BJ (cell line): ENCODE data around the gene C19orf73. TPM values are rescaled to one million over a fixed set of nuclear protein-coding genes. Genes with fewer than 3 reads are reported as not detected.

Experiments used
- CTCF ChIA-PET: fragments of 350-600 bp; formaldehyde crosslinking; extraction: SDS; loops from one replicate; lab custom pipeline; 2021; ENCODE audit warnings: antibody characterized with exemption, inconsistent platforms; lab: Yijun Ruan, JAX
- POLR2A ChIA-PET: fragments of 300-600 bp; sonication (Branson Sonifier 250); formaldehyde crosslinking; extraction: SDS; loops from one replicate; lab custom pipeline; 2021; ENCODE audit warnings: antibody characterized with exemption; lab: Charles Lee
- DNase-seq: peaks from one replicate; pipeline ENCODE4 v3.0.0-alpha.2; 2011; ENCODE audit warnings: low read depth
- H3K27me3 ChIP-seq: 2 replicates; pipeline ENCODE4 v1.6.0; 2011; ENCODE audit warnings: low read length; ENCODE audit not compliant: control insufficient read depth, insufficient read depth
- H3K36me3 ChIP-seq: 2 replicates; pipeline ENCODE4 v1.5.1; 2011; ENCODE audit warnings: low read length; ENCODE audit not compliant: control insufficient read depth, insufficient read depth
- H3K4me3 ChIP-seq: 2 replicates; pipeline ENCODE4 v1.5.1; 2011; ENCODE audit warnings: low read depth, mild to moderate bottlenecking, control low read depth, low read length
- CTCF ChIP-seq: IDR thresholded peaks from 2 replicates; pipeline ENCODE4 v1.5.1; 2011; ENCODE audit warnings: low read depth, mild to moderate bottlenecking, control low read depth, inconsistent platforms, low read length, moderate library complexity; ENCODE audit not compliant: insufficient read depth
- polyA plus RNA-seq: library from polyadenylated mRNA; depleted of rRNA; stranded (reverse); fragments of >200 nt; gene quantifications from 2 replicates; pipeline ENCODE4 v1.2.3, GENCODE V29; 2011

The C19orf73 gene
- polyA plus RNA-seq, 1 experiment, result 0.94 TPM

GRCh38 chr19:49141352-49141751, 22.4 kb upstream of the C19orf73 start:
- no peaks in the 10 kb centered on the region for H3K36me3 ChIP-seq
- DNase-seq, result no peak
- H3K27me3 ChIP-seq, result no peaks in the 10 kb centered on the region
- ChIA-PET POLR2A (no interaction called here), CTCF (no interaction called here)
- H3K4me3 ChIP-seq, result no peak overlapping the region
- no peak for TF ChIP-seq CTCF

- Histone ChIP-seq H3K4me3 (no peak overlapping the region), H3K36me3 (no peaks in the 10 kb centered on the region), H3K27me3 (no peaks in the 10 kb centered on the region)
- ChIA-PET POLR2A (no interaction called here), CTCF (no interaction called here)
- no peak for DNase-seq
- no peak for TF ChIP-seq CTCF
Observed at GRCh38 chr19:49140951-49141350, 22.0 kb upstream of the C19orf73 start.

GRCh38 chr19:49136771-49137171, 17.8 kb upstream of the C19orf73 start:
- ChIA-PET POLR2A (interaction anchor here (0.5 kb wide), 1 partner anchor 9 kb away, joined by 3 read pairs; no protein-coding TSS in a partner anchor), CTCF (interaction anchor here (0.7 to 2.6 kb wide), 2 partner anchors 39 to 143 kb away, joined by 3 to 7 read pairs; partner anchors contain the start of gene RUVBL2)
- no peaks in the 10 kb centered on the region for H3K36me3 ChIP-seq
- no peak for DNase-seq
- no peak for TF ChIP-seq CTCF
- no peaks in the 10 kb centered on the region for H3K27me3 ChIP-seq
- no peak overlapping the region for H3K4me3 ChIP-seq

GRCh38 chr19:49135686-49136085, 16.7 kb upstream of the C19orf73 start:
- CTCF ChIA-PET, result interaction anchor here (0.6 to 2.6 kb wide), 3 partner anchors 15 to 72 kb away, joined by 3 to 7 read pairs (median 3); no protein-coding TSS in a partner anchor
- Histone ChIP-seq H3K36me3 (no peaks in the 10 kb centered on the region), H3K4me3 (no peak overlapping the region), H3K27me3 (no peaks in the 10 kb centered on the region)
- POLR2A ChIA-PET, result no interaction called here
- TF ChIP-seq CTCF, result no peak
- DNase-seq, result no peak

GRCh38 chr19:49133621-49134454, 14.9 kb upstream of the C19orf73 start:
- peak; percentile 30 for DNase-seq
- peak; percentile 36; the same call in 1 of the 2 replicates for TF ChIP-seq CTCF
- H3K27me3 ChIP-seq, result no peaks in the 10 kb centered on the region
- POLR2A ChIA-PET, result interaction anchor here (0.5 kb wide), 1 partner anchor 1416 kb away, joined by 8 read pairs; no protein-coding TSS in a partner anchor
- CTCF ChIA-PET, result interaction anchor here (0.9 to 1.9 kb wide), 4 partner anchors 9 to 64 kb away, joined by 3 to 10 read pairs (median 6); no protein-coding TSS in a partner anchor
- H3K36me3 ChIP-seq, result no peaks in the 10 kb centered on the region
- peak overlapping the region; percentile 30 for H3K4me3 ChIP-seq
